ENCODE data around the gene MIEF2.
A peak's percentile ranks its signal among the peaks of the same experiment; 100 is the strongest.
"Not testable (repeated sequence)": the region's sequence is repeated elsewhere in the genome, so short reads cannot be mapped to it uniquely, and the experiment has no call there.

Gene MIEF2, protein sequence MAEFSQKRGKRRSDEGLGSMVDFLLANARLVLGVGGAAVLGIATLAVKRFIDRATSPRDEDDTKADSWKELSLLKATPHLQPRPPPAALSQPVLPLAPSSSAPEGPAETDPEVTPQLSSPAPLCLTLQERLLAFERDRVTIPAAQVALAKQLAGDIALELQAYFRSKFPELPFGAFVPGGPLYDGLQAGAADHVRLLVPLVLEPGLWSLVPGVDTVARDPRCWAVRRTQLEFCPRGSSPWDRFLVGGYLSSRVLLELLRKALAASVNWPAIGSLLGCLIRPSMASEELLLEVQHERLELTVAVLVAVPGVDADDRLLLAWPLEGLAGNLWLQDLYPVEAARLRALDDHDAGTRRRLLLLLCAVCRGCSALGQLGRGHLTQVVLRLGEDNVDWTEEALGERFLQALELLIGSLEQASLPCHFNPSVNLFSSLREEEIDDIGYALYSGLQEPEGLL

DNA sequence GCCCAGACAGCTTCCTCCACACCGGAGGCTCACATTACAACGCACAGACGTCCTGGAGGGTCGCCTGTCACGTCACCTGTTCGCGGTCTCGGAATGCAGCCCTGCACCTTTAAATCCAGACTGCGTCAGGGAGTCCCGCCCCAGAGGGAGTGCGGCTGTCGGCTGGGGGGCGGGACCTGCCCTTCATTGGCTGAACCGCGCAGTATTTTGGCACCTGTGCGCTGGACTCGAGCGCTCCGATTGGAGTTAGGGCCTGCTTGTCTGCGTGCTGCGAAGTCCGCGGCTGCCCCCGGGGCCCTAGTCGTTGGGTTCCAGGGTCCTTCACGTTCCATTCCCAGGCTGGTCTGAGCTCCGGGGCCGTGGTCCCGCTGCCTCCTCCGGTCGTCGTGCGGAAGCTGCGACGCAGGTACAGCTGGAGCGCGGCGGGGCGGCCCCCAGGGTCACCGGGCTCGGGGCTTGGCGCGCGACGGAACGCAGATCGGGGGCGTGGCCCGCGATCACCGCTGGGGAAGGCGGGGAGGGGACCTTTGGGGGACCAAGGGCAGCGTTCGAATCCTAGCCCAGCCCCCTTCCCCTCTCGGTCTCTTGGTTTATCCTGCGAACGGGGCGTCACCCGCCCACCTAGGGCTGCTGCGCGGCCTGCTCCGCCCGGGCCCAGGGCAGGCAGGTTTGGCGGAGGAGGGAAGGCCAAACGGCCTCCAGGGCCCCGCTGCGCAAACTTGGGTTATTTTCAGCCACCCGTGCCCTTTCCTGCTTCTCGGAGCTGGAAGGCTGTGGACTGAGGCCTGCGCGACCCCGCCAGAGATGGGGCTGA, at the start of gene MIEF2:
MIEF2 (plus strand) TSS at position 331 of the 814 bp plus-strand sequence. CDS start 2,059 bp downstream, outside the sequence.
- peak; percentile 57 for DNase-seq

DNA sequence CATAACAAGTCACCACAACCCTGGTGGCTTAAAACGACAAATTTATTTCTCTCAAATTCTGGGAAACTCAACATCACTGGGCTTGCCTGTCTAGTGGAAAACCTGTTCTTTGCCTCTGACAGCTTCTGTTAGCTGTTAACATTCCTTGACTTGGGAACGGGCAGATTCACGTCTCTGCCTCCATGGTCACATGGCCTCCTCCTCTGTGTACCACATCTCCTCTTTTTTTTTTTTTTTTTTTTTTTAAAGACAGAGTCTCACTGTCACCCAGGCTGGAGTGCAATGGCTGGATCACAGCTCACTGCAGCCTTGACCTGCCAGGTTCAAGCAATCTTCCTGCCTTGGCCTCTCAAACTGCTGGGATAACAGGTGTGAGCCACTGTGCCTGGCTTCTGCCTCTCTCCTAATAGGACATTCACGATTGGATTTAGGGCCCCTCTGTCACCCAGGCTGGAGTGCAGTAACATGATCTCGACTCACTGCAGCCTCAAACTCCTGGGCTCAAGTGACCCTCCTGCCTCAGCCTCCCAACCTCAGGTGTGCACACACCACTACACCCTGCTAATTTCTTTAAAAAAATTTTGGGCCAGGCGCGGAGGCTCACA, 46.7 kb upstream of the MIEF2 start:
- no peak for DNase-seq

DNA sequence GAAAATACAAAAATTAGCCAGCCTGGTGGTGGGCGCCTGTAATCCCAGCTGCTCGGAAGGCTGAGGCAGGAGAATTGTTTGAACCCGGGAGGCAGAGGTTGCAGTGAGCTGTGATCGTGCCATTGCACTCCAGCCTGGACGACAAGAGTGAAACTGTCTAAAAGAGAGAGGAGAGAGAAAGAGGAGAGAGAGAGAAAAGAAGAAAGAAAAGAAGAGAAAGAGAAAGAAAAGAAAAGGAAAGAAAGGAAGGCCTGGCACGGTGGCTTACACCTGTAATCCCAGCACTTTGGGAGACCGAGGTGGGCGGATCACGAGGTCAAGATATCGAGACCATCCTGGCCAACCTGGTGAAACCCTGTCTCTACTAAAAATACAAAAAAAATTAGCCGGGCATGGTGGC, 43.6 kb upstream of the MIEF2 start:
- not testable (repeated sequence) for DNase-seq

DNA sequence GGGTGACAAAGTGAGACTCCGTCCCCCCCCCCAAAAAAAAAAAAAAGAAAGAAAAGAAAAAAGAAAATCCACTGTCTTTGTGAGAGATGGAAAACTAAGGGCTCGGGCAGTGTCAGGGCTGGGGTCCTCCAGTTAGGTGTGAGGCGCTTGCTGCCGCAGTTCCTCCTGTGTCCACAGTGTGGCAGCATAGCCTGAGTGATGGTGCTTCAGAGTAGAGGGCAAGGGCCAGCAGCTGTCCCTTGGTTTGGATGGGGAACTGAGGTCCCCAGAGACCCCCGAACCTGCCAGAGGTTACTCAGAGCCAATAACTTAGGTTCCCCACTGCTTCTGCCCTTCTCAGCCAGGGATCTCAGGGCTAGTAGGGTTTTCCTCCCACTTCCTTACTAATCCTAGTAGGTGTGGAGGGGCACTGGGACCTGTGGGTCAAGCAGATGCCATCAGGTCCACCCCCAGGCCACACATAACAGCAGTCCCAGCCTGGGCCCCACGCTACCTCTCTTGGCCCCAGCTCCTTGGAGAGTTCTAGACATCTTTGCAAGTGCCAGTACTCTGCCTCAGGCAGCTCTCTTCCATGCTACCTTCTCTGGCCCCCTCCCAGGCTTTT, 42.9 kb upstream of the MIEF2 start:
- DNase-seq, result no peak

DNA sequence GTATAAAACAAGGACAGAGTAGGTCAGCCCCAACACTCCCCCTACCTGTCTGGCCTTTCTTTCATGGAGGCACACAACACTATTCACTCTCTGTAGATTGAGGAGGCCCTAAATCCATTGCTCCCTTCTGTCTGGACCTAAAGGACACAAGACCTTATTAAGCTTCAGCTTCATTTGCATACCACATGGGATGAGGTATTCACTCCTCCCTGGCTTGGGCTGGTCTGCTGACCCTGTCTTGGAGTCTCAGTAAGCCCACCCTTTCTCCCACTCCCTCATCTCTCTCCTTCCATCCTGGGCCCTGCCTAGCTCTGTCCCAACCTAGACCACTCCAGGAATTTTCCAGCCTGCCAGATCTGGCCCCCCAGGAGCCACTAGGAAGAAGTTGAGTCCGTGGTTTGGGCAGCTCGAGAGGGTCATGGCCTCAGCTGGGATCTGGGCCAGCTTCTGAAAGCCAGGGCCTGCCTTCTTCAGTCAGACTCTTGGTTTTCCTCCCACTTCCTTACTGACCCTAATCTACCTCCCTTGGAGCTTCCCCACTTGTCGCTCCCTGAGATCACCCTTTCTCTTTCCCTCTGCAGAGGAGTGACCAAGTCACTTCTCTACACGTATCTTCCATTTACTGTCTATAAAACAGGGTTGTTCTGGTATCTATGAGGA, 41.6 kb upstream of the MIEF2 start:
- DNase-seq, result no peak

DNA sequence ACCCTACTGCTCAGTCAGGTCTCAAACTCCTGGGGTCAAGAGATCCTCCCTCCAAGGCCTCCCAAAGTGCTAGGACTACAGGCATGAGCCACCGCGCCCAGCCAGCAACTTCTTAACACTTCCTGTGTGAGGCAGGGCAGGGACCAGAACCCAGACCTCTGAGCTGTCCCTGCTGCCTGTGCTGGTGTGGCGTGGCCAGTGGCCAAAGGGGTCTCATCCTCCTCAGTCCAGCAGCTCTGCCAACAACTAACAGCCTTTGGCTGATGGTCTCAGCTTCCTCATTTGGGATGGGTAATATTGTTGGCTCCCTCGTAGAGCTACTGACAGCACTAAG, 36.4 kb upstream of the MIEF2 start:
- DNase-seq, result no peak

DNA sequence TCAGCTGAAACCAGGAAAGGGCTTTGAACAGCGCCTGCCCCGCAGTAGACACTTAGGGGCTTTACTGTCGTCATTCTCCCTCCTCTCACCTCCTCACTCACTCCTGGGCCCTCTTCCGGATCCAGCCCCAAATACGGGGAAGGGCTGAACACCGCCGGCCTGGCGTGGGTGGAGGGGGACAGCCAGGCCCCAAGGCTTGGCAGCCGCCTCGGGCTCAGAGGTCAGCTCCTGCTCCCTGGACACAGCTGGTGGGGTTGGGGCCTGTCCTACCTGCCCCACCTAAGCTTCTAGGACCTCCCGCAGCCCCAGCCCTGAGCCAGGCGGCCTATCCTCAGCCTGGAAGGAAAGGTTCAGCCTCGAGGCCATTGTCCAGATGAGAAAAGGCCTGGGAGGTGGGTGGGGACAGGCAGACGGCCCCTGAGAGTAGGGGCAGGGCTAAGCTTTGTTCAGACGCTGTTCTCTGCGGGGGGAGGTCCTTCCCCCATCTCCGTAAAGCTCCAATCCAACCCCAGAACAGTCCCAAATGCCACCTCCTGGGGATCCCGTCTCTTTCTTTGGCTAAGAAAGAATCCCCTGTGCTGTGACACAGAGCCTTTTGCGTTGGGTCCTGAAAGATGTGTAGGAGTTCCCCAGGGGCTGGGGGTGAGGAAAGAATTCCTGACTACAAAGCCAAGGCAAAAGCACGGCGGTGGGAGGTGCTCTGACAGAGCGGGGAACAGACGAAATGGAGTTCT, 35.9 kb upstream of the MIEF2 start:
- DNase-seq, result no peak

DNA sequence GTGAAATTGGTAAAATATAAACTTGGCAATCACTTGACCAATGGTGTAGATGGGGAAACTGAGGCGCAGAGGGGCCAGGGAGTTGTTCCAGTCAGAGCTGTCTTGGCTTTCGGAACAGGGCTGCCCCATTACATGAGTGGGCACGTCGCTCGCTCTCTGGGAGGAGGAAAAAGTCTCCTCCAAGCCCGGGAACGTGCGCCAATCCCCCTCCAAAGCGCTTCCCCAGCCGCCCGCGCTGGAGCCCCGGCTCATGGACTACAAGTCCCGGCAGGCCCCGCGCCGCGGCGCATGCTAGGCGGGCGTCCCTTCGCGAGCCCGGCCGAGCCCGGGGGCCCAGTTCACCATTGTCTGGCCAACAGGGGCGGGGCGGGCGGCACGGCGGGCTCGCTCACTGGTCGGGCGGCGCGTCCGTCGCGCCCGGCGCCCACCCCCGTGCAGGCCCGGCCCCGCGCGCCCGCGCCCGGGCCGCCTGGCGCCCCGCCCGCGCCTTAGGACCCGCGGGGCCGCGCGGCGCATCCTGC, 35.3 kb upstream of the MIEF2 start, which contains the start of gene LLGL1:
LLGL1 (plus strand) TSS at position 515 of the 521 bp plus-strand sequence. CDS start 48 bp downstream, outside the sequence.
- DNase-seq, result peak; percentile 33

DNA sequence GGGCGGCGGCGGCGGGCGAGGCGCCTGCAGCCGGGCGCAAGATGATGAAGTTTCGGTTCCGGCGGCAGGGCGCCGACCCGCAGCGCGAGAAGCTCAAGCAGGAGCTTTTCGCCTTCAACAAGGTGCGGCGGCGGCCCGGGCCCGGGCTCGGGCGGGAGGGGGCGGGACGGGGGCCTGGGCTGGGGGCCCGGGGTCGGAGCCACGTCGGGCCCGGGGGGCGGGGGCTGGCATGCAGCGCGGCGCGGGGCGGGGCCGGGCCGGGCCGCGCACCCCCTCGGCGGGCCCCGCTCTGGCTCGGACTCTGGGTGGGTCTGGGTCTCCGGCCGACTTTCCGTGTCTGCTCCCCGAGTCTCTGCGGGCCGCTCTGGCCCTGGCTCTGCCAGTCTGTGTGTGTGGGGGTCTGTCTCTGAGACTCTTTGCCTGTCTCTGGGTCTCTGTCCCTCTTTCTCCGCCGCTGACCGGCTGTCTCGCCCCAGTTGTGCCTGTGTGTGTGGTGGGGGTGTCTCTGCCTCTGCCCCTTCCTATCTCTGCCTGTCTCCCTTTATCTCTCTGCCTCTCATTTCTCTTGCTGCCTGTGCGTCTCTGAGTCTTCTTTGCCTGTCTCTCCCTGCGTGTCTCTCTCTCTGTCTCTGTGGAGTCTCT, 34.7 kb upstream of the MIEF2 start:
- DNase-seq, result no peak

DNA sequence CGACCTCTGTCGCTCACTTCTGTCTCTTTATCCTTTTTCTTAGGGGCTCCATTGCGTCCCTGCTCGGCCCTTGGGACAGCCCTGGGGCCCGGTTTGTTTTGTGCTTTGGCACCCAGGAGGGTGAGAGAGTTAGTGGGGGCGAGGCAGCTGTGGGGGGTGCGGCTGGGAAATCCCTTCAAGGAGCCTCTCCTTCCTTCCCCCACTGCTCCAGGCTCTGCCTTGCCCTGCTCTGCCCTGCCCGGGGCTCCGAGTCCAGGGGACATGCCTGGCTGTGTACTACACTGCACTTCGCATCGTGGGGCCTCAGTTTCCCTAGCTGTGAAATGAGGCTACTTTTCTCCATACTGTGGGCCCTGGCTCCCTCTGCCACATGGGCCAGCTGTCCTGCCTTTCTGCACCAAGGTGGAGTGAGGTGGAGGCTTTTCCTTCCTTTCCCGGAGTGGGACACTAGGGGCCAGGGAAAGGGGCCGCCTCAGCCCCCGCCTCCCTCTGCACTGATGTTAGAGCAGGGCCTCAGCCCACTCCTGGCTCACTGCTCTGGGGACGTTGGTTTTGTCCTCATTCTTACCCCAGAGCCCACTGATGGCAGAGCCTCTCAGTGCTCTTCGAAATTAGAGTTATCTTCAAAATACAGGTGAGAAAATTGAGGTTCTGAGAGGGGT, 34.0 kb upstream of the MIEF2 start:
- DNase-seq, result no peak

DNA sequence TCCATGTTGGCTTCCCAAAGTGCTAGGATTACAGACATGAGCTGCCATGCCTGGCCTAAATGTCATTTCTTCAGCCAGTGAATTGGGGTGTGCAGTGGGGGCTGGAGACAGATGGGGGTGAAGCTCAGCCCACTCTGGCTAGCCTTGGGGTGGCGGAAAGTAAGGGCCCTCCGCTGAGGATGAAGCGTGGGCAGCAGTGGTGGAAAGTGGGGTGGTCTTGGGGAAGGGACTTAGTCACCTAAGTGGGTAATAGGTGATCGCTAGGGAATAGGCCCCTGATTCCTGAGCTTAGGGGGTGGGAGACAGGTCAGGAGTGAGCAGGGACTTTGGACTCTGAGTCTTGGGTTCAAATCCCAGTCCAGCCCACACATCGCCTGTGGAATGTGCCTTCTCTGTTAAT, 32.8 kb upstream of the MIEF2 start:
- DNase-seq, result no peak

DNA sequence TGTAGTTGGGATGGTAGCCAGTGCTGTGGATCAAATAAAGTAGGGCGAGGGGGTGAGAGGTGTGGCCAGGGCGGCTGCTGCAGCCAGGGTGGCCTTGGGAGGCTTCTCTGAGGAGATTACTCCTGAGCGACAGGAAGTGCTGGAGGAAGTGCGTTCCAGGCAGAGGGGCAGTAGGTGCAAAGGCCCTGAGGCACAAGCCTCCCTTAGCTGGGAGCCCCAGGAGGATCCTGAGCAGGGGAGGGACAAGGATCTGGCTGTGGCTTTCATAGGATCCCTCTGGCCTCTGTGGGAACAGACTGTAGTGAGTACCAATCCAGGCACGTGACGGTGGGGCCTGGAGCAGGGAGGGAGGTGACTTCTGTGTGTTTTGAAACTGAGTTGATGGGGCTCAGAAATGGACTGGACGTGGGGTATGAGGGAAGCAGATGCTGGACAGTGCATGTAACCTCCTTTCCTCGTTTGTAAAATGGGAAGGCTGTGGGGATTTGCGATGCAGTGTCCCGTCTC, 32.2 kb upstream of the MIEF2 start:
- no peak for DNase-seq

DNA sequence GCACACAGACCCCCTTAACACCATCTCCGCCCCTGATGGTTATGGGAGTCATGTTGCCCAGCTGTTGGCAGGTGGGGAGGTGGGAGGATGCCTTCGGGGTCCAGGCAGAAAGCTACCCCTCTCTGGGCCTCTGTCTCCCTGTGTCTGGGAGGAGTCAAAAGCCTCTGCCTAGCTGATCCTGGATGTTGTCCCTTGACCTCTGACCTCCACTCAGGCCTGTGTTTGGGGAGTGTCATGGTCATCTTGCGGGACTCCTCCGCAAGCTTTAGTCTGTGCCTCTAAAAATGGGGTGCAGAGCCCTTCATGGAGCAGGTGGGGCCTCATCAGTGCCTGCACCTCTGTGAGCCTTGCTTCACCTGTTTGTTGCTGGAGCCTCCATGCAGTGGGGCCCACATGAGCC, 31.2 kb upstream of the MIEF2 start:
- DNase-seq, result no peak

DNA sequence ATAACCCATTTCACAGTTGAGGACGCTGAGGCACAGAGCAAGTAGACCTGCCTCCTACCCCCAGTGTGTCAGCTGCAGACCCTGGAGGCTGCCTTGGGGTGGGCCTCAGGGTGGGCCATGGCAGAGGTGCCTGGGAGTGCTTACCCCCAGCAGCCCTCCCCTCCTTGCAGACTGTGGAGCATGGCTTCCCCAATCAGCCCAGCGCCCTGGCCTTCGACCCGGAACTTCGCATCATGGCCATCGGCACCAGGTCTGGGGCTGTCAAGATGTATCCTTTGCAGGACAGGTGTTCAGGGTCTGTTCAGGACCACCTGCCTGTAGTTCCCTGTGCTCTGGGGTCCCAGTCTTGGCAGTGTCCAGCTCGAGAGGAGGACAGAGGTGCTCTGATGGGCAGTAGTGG, 30.7 kb upstream of the MIEF2 start:
- no peak for DNase-seq

DNA sequence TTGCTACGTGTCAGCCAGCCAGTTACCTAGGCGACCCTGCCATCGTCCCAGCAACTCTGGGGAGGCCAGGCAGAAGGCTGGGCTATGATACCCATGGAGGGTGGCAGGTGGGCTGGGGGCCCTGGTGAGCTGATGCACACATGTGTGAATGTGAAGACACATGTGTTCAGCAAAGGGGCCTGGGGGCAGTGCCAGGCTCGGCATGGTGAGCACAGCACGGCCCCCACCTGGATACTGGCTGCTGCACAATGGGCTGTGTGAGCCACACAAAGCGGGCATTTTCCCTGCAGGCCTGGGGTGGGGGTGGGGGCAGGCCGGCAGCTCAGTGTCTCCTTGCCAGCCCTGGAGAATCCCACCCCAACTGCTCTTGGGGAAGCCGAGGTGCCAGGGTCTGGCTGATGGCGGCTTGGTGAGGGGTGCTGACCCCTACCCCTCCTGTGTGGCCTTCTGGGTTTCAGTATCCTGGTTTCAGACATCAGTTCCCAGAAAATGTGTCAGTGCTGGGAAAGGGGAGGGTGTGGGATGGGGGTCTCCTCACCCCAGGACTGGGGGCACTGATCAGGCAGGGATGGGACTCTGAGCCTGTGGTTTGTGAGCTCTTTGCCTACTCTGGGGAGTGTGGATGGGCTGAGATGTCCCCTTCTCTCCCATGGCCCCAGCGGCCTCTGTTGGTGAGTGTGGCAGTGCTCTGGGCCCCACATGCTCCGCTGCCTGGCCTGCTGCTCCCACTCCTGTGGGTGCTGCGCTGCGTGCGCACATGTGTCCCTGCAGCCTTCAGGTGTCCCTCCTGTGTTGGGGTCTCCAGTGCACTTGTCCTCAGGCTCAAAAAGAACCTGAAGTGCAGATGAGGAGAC, 29.9 kb upstream of the MIEF2 start:
- DNase-seq, result no peak

DNA sequence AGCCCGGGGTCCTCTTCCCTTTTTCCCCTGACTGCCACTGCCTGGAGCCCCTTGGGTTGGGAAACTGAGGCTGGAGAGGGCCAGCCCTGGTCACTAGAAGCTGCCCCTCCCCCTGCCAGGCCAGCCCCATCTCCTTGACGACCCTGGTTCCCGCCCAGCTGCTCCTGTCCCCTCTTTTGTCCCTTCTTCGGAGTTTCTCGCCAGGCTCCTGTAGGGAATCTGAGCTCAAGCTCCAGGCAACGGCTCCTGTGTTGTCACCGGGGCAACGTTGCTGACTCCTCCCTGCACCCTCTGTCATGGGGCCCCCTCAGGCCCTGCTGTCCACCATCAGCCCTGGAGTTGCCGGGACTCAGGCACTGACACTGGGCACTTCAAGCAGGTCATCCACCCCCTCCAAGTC, 29.3 kb upstream of the MIEF2 start:
- no peak for DNase-seq

DNA sequence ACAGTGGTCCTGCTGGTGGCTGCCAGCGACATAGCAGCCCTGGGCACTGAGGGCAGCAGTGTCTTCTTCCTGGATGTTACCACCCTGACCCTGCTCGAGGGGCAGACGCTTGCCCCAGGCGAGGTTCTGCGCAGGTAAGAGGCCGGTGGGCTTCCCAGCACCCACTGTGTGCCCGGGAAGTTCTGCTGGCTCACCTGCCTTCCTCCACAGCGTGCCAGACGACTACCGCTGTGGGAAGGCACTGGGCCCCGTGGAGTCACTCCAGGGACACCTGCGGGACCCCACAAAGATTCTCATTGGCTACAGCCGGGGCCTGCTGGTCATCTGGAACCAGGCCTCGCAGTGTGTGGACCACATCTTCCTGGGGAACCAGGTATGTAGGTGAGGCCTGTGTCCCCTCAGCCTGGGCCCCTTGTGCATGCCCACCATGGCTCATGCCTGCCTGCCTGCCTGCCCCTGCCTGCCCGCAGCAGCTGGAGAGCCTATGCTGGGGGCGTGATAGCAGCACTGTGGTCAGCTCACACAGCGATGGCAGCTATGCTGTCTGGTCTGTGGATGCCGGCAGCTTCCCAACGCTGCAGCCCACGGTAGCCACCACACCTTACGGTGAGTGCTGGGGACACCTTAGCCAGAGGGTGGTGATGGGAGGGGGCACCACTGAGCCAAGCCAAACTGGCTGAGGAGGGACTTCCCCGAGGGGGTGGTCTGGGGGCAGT, 26.5 kb upstream of the MIEF2 start:
- no peak for DNase-seq

DNA sequence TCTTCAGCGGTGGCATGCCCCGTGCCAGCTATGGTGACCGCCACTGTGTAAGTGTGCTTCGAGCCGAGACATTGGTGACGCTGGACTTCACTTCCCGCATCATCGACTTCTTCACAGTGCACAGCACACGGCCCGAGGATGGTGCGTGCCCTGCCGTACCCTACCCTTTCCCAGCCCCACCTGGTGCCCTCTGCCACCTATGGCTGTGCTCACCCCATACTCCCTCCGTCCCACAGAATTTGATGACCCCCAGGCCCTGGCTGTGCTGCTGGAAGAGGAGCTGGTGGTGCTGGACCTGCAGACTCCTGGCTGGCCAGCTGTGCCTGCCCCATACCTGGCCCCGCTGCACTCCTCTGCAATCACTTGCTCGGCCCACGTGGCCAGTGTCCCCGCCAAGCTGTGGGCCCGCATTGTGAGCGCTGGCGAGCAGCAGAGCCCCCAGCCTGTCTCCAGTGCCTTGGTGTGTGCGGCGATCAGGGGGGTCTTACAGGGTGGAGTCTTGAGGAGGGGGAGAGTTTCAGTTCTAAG, 25.5 kb upstream of the MIEF2 start:
- no peak for DNase-seq
